ENCODE data around the gene GDE1.

Gene GDE1

GRCh38 chr16:19523559-19524355 is 1.9 kb upstream of the GDE1 start, which contains the start of gene CCP110:
Gene CCP110, plus strand, starts transcription at chr16:19523942. Its CDS starts 3,940 bp downstream, at chr16:19527882.
- DNase-seq (ENCODE audit: low read depth): peak; percentile 83

GRCh38 chr16:19523184-19523558 is 1.3 kb upstream of the GDE1 start:
- no peak for DNase-seq (ENCODE audit: low read depth)

- DNase-seq (ENCODE audit: low read depth): no peak
Observed at GRCh38 chr16:19522760-19523159, 862 bp upstream of the GDE1 start.

GRCh38 chr16:19522397-19522732 is 467 bp upstream of the GDE1 start:
- no peak for DNase-seq (ENCODE audit: low read depth)

- no peak for DNase-seq (ENCODE audit: low read depth)
Observed at GRCh38 chr16:19520861-19521331, 1.0 kb downstream of the GDE1 start.

GRCh38 chr16:19518388-19518787 is 3.5 kb downstream of the GDE1 start:
- DNase-seq (ENCODE audit: low read depth): no peak

GRCh38 chr16:19517424-19518089 is 4.3 kb downstream of the GDE1 start:
- no peak for DNase-seq (ENCODE audit: low read depth)

- no peak for DNase-seq (ENCODE audit: low read depth)
Observed at GRCh38 chr16:19515757-19516156, 6.1 kb downstream of the GDE1 start.

GRCh38 chr16:19513377-19514053 is 8.4 kb downstream of the GDE1 start:
- no peak for DNase-seq (ENCODE audit: low read depth)

- DNase-seq (ENCODE audit: low read depth): no peak
Observed at GRCh38 chr16:19512297-19512696, 9.6 kb downstream of the GDE1 start.

GRCh38 chr16:19507867-19508266 is 14.0 kb downstream of the GDE1 start:
- DNase-seq (ENCODE audit: low read depth): no peak

- no peak for DNase-seq (ENCODE audit: low read depth)
Observed at GRCh38 chr16:19506965-19507364, 14.9 kb downstream of the GDE1 start.

- no peak for DNase-seq (ENCODE audit: low read depth)
Observed at GRCh38 chr16:19505600-19506303, 16.1 kb downstream of the GDE1 start.

- DNase-seq (ENCODE audit: low read depth): no peak
Observed at GRCh38 chr16:19503461-19504075, 18.3 kb downstream of the GDE1 start.

GRCh38 chr16:19502395-19503131 is 19.3 kb downstream of the GDE1 start:
- DNase-seq (ENCODE audit: low read depth): no peak

GRCh38 chr16:19499481-19499880 is 22.4 kb downstream of the GDE1 start:
- no peak for DNase-seq (ENCODE audit: low read depth)

- no peak for DNase-seq (ENCODE audit: low read depth)
Observed at GRCh38 chr16:19499006-19499405, 22.9 kb downstream of the GDE1 start.

GRCh38 chr16:19497176-19497575 is 24.7 kb downstream of the GDE1 start:
- DNase-seq (ENCODE audit: low read depth): no peak

- no peak for DNase-seq (ENCODE audit: low read depth)
Observed at GRCh38 chr16:19490619-19491018, 31.3 kb downstream of the GDE1 start.

- DNase-seq (ENCODE audit: low read depth): no peak
Observed at GRCh38 chr16:19488213-19488640, 33.7 kb downstream of the GDE1 start.

GRCh38 chr16:19486750-19487325 is 35.1 kb downstream of the GDE1 start:
- DNase-seq (ENCODE audit: low read depth): no peak

Data from HS-5 (cell line).